AG04449 (cell line): Measurements from ENCODE around the gene WNT11.

ENCODE experiments used
- CTCF ChIA-PET: fragments of 350-600 bp; formaldehyde crosslinking; extraction: SDS; loops from one replicate; lab custom pipeline; 2021; ENCODE audit warnings: antibody characterized with exemption; lab: Yijun Ruan, JAX
- POLR2A ChIA-PET: fragments of 400-600, 350-600 bp; formaldehyde crosslinking; extraction: SDS; loops from one replicate; lab custom pipeline; 2020; ENCODE audit warnings: antibody characterized with exemption, inconsistent platforms; lab: Yijun Ruan, JAX
- DNase-seq: peaks from one replicate; pipeline ENCODE4 v3.0.0-alpha.2; 2010; ENCODE audit warnings: low read depth, low spot score
- H3K4me3 ChIP-seq: 2 replicates; pipeline ENCODE4 v1.5.1; 2011; ENCODE audit warnings: low read depth, mild to moderate bottlenecking, control low read depth, low read length
- CTCF ChIP-seq: IDR thresholded peaks from one replicate; pipeline ENCODE4 v1.5.1; 2011; ENCODE audit warnings: mild to moderate bottlenecking, moderate library complexity, low read length, control low read depth, inconsistent platforms; ENCODE audit not compliant: insufficient read depth; ENCODE audit errors: missing control alignments

Gene WNT11

GRCh38 chr11:76228071-76228874 is 22.0 kb upstream of the WNT11 start:
- no peak overlapping the region for H3K4me3 ChIP-seq
- TF ChIP-seq CTCF: no peak
- ChIA-PET POLR2A (no interaction called here), CTCF (interaction anchor here (1.9 kb wide), 1 partner anchor 20 kb away, joined by 5 read pairs; no protein-coding TSS in a partner anchor)
- DNase-seq: no peak

DNA sequence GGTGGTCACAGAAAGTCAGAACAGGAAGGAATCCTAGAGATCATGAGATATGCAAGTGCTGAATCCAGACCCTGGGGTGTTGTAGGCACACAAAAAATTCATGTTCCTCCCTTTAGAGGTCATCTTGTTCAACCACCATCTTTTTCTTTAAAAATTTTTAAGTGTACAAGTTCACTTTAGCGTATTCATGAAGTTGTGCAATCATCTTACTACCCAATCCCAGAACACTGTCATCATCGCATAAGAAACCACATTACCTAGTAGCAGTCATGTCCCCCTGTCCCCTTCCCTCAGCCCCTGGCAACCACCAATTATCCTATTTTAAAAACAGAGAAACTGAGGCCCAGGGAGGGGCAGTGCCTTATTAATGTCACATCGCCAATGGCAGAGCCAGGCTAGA is 20.3 kb upstream of the WNT11 start:
- ChIA-PET POLR2A (no interaction called here), CTCF (interaction anchor here (1.1 kb wide), 2 partner anchors 18 to 92 kb away, joined by 4 to 8 read pairs; no protein-coding TSS in a partner anchor)
- TF ChIP-seq CTCF: no peak
- no peak overlapping the region for H3K4me3 ChIP-seq
- DNase-seq: no peak

DNA sequence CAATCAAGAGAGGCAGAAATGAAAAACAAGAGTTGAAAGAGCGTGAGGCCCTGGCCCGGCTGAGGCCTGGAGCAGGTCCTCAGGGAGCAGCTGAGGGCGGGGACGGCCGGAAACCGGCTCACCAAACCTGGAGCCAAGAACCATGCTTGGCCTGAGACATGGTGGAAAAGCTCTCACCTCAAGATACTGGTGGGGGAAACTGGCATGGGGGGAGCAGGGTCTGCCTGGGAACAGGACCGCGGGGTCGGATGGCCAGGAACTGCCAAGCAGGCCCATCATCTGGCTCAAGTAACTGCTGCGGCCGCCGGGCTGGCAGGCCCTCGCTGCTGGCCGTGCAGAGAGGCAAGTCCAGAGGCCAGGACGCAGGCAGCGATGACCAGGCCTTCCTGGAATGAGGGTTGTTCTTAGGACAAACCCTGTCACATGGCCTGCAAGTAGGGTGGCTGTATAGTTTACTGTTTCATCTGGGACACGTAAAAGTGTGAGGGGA is 18.9 kb upstream of the WNT11 start:
- CTCF ChIA-PET: interaction anchor here (1.1 to 2.4 kb wide), 3 partner anchors 9 to 94 kb away, joined by 5 to 13 read pairs (median 6); no protein-coding TSS in a partner anchor
- DNase-seq: no peak
- POLR2A ChIA-PET: no interaction called here
- H3K4me3 ChIP-seq: no peak overlapping the region
- no peak for TF ChIP-seq CTCF

GRCh38 chr11:76224461-76225121 is 18.3 kb upstream of the WNT11 start:
- H3K4me3 ChIP-seq: no peak overlapping the region
- no peak for TF ChIP-seq CTCF
- no peak for DNase-seq
- CTCF ChIA-PET: interaction anchor here (1.1 to 2.4 kb wide), 3 partner anchors 10 to 95 kb away, joined by 5 to 13 read pairs (median 6); no protein-coding TSS in a partner anchor
- POLR2A ChIA-PET: no interaction called here

DNA sequence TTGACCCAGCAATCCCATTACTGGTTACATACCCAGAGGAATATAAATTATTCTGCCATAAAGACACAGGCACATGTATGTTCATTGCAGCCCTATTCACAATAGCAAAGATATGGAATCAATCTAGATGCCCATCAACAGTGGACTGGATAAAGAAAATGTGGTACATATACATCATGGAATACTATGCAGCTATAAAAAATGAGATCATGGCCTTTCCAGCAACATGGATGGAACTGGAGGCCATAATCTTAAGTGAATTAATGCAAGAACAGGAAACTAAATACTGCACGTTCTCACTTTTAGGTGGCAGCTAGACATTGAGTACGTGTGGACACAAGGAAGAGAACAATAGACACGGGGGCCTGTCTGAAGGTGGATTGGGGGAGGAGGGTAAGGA is 15.1 kb upstream of the WNT11 start:
- POLR2A ChIA-PET: no interaction called here
- H3K4me3 ChIP-seq: no peak overlapping the region
- TF ChIP-seq CTCF: no peak
- CTCF ChIA-PET: interaction anchor here (1.2 kb wide), 1 partner anchor 9 kb away, joined by 3 read pairs; no protein-coding TSS in a partner anchor
- no peak for DNase-seq

- no peak for DNase-seq
- ChIA-PET POLR2A (no interaction called here), CTCF (interaction anchor here (2.5 to 3.2 kb wide), 2 partner anchors 11 to 15 kb away, joined by 12 to 25 read pairs; no protein-coding TSS in a partner anchor)
- no peak overlapping the region for H3K4me3 ChIP-seq
- TF ChIP-seq CTCF: no peak
Measured at GRCh38 chr11:76219243-76219642, 12.9 kb upstream of the WNT11 start.
